Kidney glomerular epithelial cell (primary cell): ENCODE results near the gene CBLL1.

Experiments used
- DNase-seq: peaks from one replicate; lab custom pipeline; 2025; lab: John Stamatoyannopoulos, UW

The CBLL1 gene

DNA sequence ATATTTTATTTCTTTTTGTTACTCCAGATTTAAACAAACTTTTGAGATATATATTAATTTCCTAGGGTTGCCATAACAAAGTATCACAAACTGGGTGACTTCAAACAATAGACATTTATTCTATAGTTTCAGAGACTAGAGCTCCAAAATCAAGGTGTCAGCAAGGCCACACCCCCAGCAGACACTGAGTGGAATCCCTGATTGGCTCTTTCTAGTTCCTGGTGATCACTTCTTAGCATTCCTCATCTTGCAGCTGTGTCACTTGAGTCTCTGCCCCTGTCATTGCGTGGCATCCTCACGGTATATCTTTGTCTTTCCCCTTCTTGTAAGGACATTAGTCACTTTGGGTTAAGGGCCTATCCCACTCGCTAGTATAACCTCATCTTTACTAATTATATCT, 66.7 kb downstream of the CBLL1 start:
- DNase-seq = no peak
